ENCODE data around the gene RAG1.

Gene RAG1

DNA sequence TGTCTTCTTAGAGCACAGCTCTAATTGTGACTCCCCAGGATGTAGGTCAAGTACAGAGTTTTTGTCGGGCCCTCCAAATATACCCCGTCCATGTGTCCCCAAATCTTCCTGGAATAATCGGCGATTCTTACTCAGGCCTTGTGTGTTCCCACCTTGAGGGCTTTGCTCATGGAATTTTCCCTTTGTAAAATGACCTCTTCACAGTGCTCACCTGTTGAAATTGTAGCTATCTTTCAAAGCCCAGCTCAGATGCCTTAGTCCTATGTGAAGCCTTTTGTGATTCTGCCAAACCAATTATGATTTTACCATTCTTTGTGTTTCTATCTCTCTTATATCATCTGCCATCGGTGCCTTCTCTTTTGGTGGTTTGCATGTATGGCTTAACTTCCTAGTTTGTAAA is 60.3 kb downstream of the RAG1 start:
- DNase-seq (ENCODE audit: low spot score): no peak

- no peak for DNase-seq (ENCODE audit: low spot score)
Observed at GRCh38 chr11:36628765-36629244, 61.0 kb downstream of the RAG1 start.
